Chondrocyte (in vitro differentiated cells): ENCODE measurements around the gene STC2. TPM values are rescaled to one million over a fixed set of nuclear protein-coding genes. Genes with fewer than 3 reads are reported as not detected.

ENCODE experiments used
- DNase-seq: peaks from one replicate; pipeline ENCODE4 v3.0.0; 2021; ENCODE audit warnings: mixed read lengths, low spot score
- H3K27ac Mint-ChIP-seq: one replicate; pipeline ENCODE4 v1.8.0; 2021; ENCODE audit warnings: mild to moderate bottlenecking, moderate library complexity, mixed read lengths; ENCODE audit not compliant: unreplicated experiment
- H3K27me3 Mint-ChIP-seq: 2 replicates; pipeline ENCODE4 v1.8.0; 2021; ENCODE audit warnings: low read depth, mixed read lengths
- H3K36me3 Mint-ChIP-seq: 2 replicates; pipeline ENCODE4 v1.8.0; 2021; ENCODE audit warnings: low read depth, mixed read lengths
- H3K4me1 Mint-ChIP-seq: 2 replicates; pipeline ENCODE4 v1.8.0; 2021; ENCODE audit warnings: low read depth, mild to moderate bottlenecking, mixed read lengths
- H3K4me3 Mint-ChIP-seq: one replicate; pipeline ENCODE4 v1.8.0; 2021; ENCODE audit warnings: mild to moderate bottlenecking, moderate library complexity, mixed read lengths; ENCODE audit not compliant: unreplicated experiment
- H3K9me3 Mint-ChIP-seq: 2 replicates; pipeline ENCODE4 v1.8.0; 2021; ENCODE audit warnings: low read depth, mixed read lengths
- total RNA-seq: library from RNA; stranded (reverse); gene quantifications from 3 replicates; pipeline ENCODE4 v1.2.1, GENCODE V29; 2021
- TF ChIP-seq, protein P1 (sequence below): fragments of 200-600 bp; sonication (generic); IDR thresholded peaks from 2 replicates; pipeline ENCODE4 v1.5.0; 2021; ENCODE audit warnings: antibody characterized with exemption, mild to moderate bottlenecking, moderate library complexity

STC2 gene
- total RNA-seq, 1 donor from 2014 or later: 1,121 TPM

DNA sequence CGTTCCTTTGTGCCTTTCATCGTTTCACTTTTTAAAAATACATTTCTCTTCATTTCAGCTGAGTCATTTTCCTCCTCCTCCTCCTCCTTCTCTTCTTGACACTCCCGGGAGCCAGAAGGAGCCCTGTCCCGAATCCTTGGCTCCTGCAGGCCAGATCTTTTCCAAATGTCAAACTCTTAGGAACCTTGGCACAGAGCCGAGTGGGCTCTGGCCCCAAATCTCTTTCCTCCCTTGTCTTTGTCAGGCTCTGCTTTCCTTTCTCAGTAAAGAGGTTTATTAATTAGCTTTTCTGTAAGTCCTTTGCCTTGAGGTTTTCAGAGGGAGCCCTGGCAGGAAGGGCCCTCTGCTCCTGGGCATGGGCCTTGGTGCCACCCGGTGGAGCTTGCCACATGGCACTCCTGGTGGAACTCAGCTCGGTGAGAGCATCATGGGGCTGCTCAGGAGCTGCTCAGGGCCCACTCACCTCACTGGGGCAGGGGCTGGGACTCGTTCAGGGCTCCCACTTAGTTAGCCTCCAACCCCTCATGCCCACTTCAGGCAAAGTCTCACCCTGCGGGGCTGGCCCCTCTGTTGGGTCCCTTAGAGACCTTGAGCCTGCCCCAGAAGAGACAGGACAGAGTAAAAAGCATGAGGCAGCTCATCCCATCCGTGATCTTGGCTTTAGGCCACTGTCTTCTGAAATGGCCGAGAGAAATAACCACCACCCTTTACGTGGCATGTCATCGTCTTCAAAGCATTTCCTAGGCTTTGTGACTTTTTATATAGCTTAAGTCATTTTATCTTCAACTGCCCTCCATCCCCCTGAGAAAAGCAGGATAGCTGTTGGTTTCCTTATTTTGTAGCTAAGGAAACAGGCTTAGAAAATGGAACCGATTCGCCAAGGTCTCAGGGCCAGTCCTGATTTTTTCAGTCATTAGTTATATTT, 17.1 kb downstream of the STC2 start:
- no peaks in the 10 kb centered on the region for H3K27me3 Mint-ChIP-seq
- no peak overlapping the region for H3K4me3 Mint-ChIP-seq
- peaks cover 12% of the 10 kb centered on the region for H3K9me3 Mint-ChIP-seq
- TF ChIP-seq, protein P1, sequence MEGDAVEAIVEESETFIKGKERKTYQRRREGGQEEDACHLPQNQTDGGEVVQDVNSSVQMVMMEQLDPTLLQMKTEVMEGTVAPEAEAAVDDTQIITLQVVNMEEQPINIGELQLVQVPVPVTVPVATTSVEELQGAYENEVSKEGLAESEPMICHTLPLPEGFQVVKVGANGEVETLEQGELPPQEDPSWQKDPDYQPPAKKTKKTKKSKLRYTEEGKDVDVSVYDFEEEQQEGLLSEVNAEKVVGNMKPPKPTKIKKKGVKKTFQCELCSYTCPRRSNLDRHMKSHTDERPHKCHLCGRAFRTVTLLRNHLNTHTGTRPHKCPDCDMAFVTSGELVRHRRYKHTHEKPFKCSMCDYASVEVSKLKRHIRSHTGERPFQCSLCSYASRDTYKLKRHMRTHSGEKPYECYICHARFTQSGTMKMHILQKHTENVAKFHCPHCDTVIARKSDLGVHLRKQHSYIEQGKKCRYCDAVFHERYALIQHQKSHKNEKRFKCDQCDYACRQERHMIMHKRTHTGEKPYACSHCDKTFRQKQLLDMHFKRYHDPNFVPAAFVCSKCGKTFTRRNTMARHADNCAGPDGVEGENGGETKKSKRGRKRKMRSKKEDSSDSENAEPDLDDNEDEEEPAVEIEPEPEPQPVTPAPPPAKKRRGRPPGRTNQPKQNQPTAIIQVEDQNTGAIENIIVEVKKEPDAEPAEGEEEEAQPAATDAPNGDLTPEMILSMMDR: peak; percentile 21
- no peak for DNase-seq
- peaks cover 4% of the 10 kb centered on the region for H3K36me3 Mint-ChIP-seq
- H3K4me1 Mint-ChIP-seq: peaks cover 58% of the 10 kb centered on the region
- peak overlapping the region; percentile 91 for H3K27ac Mint-ChIP-seq

DNA sequence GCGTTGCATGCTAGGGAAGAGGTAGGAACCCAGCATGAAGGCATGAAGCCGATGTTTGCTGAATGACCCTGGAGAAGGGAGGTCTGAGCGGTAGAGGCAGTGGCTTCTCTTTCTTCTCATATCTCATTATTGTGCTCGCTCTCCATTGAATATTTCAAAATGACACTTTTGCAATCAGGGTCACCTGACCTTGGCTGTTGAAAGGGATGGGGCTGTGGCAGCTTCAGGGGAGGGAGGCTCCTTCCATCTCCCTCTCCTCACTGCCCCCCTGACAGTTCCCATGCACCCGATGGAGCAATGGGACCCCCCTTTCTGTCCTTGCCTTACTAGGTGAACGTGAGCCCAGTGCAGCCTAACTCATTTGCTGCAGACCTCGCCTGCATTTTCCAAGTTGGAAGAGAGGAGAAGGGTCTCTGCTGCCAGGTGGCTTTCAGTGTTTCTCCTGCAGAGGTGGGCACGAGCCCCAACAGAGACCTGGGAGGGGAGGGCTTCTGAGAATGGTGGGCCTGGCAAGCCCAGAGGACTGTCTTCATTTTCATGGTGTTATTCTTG, 17.9 kb downstream of the STC2 start:
- Mint-ChIP-seq H3K27me3 (no peaks in the 10 kb centered on the region), H3K27ac (peak overlapping the region; percentile 91), H3K4me1 (peaks cover 50% of the 10 kb centered on the region), H3K4me3 (no peak overlapping the region), H3K9me3 (peaks cover 12% of the 10 kb centered on the region), H3K36me3 (peaks cover 3% of the 10 kb centered on the region)
- TF ChIP-seq, protein P1: no peak
- DNase-seq: no peak

- H3K27me3 Mint-ChIP-seq: no peaks in the 10 kb centered on the region
- H3K27ac Mint-ChIP-seq: no peak overlapping the region
- H3K4me3 Mint-ChIP-seq: no peak overlapping the region
- H3K9me3 Mint-ChIP-seq: peaks cover 12% of the 10 kb centered on the region
- TF ChIP-seq, protein P1: no peak
- no peak for DNase-seq
- peaks cover 3% of the 10 kb centered on the region for H3K36me3 Mint-ChIP-seq
- H3K4me1 Mint-ChIP-seq: peaks cover 46% of the 10 kb centered on the region
Observed at GRCh38 chr5:173309731-173310130, 18.5 kb downstream of the STC2 start.

DNA sequence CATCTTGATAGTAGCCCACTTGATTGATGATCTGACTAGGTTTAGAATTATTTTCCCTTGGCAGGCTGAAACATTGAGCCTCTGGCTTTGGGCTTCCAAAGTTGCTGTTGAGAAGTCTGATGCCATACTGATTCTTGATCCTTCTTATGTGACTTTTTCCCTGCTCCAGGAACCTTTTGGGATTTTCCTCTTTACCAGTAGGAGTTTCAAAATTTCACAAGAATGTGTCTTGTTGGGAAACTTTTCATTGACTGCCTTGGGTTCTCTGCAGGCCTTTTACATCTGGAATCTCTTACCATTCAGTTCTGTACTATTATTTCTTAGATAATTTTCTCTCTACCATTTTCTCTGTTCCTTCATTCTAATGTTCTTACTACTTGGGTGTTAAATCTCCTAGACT, 20.0 kb downstream of the STC2 start:
- H3K4me3 Mint-ChIP-seq: no peak overlapping the region
- TF ChIP-seq, protein P1: no peak
- H3K4me1 Mint-ChIP-seq: peaks cover 47% of the 10 kb centered on the region
- peaks cover 12% of the 10 kb centered on the region for H3K9me3 Mint-ChIP-seq
- no peaks in the 10 kb centered on the region for H3K27me3 Mint-ChIP-seq
- no peak overlapping the region for H3K27ac Mint-ChIP-seq
- no peak for DNase-seq
- peaks cover 3% of the 10 kb centered on the region for H3K36me3 Mint-ChIP-seq

DNA sequence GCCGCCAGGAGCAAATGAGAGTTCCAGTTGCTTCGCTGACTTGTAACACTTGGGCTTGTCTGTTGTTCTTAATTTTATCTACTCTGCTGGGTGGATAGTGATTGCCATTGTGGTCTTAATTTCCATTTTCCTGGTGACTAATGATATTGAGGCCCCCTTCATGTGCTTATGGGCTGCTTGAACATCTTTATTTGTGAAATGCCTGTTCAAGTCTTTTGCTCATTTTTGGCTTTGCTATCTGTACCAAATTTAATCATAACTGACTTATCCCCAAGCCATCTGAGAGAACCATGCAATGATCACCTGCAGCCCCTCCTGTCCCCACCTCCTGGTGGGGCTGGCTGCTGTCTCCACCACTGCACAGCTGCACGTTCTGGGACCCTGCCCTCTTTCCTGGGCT, 20.5 kb downstream of the STC2 start:
- Mint-ChIP-seq H3K27me3 (no peaks in the 10 kb centered on the region), H3K9me3 (peaks cover 12% of the 10 kb centered on the region), H3K4me3 (no peak overlapping the region), H3K36me3 (peaks cover 3% of the 10 kb centered on the region), H3K4me1 (peaks cover 47% of the 10 kb centered on the region), H3K27ac (no peak overlapping the region)
- no peak for DNase-seq
- TF ChIP-seq, protein P1: no peak
